ENCODE results near the gene RNASE4.

Gene RNASE4

GRCh38 chr14:20746566-20746965 lies 62.2 kb downstream of the RNASE4 start:
- DNase-seq, result no peak

DNA sequence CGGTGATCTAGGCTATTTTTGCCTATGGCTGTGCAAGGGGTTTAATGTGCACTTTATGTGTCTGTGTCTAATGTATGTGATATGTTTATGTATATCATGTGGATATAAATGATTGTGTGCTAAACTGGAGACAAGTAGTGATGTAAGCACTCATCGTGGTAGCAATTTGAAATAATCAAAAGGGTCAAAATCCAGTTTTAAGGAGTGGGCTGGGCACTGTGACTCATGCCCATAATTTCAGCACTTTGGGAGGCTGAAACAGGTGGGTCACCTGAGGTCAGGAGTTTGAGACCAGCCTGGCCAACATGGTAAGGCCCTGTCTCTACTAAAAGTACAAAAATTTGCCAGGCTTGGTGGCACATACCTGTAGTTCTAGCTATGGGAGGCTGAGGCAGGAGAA lies 64.1 kb downstream of the RNASE4 start:
- DNase-seq, result no peak

DNA sequence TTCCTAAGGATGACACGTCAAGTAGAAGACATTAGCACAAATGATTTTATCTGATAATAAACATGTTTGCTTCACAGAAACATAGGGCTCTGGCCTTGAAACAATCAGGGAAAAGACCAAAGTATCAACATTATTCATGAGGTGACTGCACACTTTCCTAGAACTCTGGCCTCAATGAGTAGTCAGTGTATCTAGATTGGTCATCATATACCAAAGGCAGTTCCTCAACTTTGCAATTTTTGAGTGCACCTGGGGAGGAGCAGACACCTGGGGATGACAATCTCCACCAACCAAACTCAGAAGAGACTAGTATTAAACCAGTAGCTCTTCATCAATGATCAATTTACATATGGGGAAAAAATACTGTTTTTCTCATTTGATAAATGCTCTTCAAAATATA lies 65.8 kb downstream of the RNASE4 start:
- no peak for DNase-seq

All from NCI-H1930 (cell line).